Measurements from ENCODE around the gene UBE2J1. TPM values are rescaled to one million over a fixed set of nuclear protein-coding genes. Genes with fewer than 3 reads are reported as not detected.

UBE2J1 gene
- total RNA-seq, 1 donor: 54.4 TPM

- DNase-seq (ENCODE audit: low read depth): no peak
- TF ChIP-seq CTCF (IDR thresholded peaks at IDR 0.05; ENCODE audit: insufficient read depth, low read depth, low read length): no peak
- no peak overlapping the region for H3K4me3 ChIP-seq (ENCODE audit: low read depth, low read length)
Measured at GRCh38 chr6:89302936-89303335, 49.6 kb downstream of the UBE2J1 start.

DNA sequence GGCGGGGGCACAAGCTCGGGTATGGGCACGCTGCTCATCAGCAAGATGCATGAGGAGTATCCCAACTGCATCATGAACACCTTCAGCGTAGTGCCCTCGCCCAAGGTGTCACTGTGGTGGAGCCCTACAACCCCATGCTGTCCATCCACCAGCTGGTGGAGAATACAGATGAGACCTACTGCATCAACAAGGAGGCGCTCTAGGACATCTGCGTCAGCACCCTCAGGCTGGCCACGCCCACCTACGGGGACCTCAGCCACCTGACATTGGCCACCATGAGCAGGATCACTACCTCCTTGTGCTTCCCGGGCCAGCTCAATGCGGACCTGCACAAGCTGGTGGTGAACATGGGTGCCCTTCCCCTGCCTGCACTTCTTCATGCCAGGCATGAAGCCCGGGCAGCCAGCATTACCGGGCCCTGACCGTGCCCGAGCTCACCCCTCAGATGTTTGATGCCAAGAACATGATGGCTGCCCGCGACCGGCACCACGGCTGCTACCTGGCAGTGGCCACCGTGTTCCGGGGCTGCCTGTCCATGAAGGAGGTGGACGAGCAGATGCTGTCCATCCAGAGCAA, 50.2 kb downstream of the UBE2J1 start:
- no peak overlapping the region for H3K4me3 ChIP-seq (ENCODE audit: low read depth, low read length)
- no peak for TF ChIP-seq CTCF (IDR thresholded peaks at IDR 0.05; ENCODE audit: insufficient read depth, low read depth, low read length)
- no peak for DNase-seq (ENCODE audit: low read depth)

- H3K4me3 ChIP-seq (ENCODE audit: low read depth, low read length): no peak overlapping the region
- TF ChIP-seq CTCF (IDR thresholded peaks at IDR 0.05; ENCODE audit: insufficient read depth, low read depth, low read length): no peak
- DNase-seq (ENCODE audit: low read depth): no peak
Measured at GRCh38 chr6:89301586-89302194, 50.8 kb downstream of the UBE2J1 start.

GRCh38 chr6:89299466-89299850, 53.1 kb downstream of the UBE2J1 start:
- peak; percentile 28 for TF ChIP-seq CTCF (IDR thresholded peaks at IDR 0.05; ENCODE audit: insufficient read depth, low read depth, low read length)
- H3K4me3 ChIP-seq (ENCODE audit: low read depth, low read length): no peak overlapping the region
- DNase-seq (ENCODE audit: low read depth): no peak

GRCh38 chr6:89298680-89299465, 53.6 kb downstream of the UBE2J1 start:
- TF ChIP-seq CTCF (IDR thresholded peaks at IDR 0.05; ENCODE audit: insufficient read depth, low read depth, low read length): no peak
- DNase-seq (ENCODE audit: low read depth): peak; percentile 94
- H3K4me3 ChIP-seq (ENCODE audit: low read depth, low read length): no peak overlapping the region

DNA sequence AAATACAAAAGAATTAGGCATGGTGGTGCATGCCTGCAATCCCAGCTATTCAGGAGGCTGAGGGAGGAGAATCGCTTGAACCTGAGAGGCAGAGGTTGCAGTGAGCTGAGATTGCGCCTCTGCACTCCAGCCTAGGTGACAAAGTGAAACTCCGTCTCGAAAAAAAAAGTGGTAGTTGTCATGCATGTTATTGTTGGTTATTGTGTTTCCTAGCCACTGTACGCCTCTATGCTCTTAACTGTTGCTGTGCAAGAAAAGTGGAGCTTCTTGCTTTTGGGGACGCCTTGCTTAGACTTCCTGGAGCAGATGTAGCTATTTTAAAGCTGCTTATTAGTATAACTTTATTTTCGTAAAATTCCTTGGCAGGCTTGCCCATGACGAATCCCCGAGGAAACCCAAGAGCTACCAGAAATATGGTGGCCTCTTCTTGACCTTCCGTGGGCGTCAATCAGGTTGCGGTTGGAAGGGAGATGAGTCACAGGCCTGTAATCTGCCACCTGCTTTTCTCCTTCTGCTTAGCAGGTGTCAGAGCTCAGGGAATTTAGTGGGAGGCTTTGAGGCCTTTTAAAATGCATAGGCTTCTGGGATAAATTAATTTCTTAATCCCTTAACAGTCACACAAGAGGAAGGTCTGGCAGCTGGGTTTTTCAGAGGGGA, 54.7 kb downstream of the UBE2J1 start:
- no peak for TF ChIP-seq CTCF (IDR thresholded peaks at IDR 0.05; ENCODE audit: insufficient read depth, low read depth, low read length)

More for the DNA sequence above, 54.7 kb downstream of the UBE2J1 start:
- peak; percentile 96 for DNase-seq (ENCODE audit: low read depth)
- no peak overlapping the region for H3K4me3 ChIP-seq (ENCODE audit: low read depth, low read length)

Measured in fibroblast of villous mesenchyme (primary cell).